SH-SY5Y (cell line): ENCODE measurements around the gene PHLDB1.

Source experiments
- GATA2 ChIP-seq: IDR thresholded peaks from 2 replicates; pipeline ENCODE4 v1.6.1; 2011; ENCODE audit warnings: mild to moderate bottlenecking, low read depth, low read length
- GATA3 ChIP-seq: IDR thresholded peaks from 2 replicates; pipeline ENCODE4 v1.6.1; 2011; ENCODE audit warnings: low read depth, mild to moderate bottlenecking, low read length, moderate library complexity

- no peak for TF ChIP-seq GATA2
- no peak for TF ChIP-seq GATA3
Measured at GRCh38 chr11:118699506-118700220, 92.2 kb downstream of the PHLDB1 start.
